Prostate gland (tissue), 2 donors: ENCODE data around the gene LMBRD1. TPM values are rescaled to one million over a fixed set of nuclear protein-coding genes. Genes with fewer than 3 reads are reported as not detected.

Source experiments
- DNase-seq: peaks from one replicate; pipeline ENCODE4 v3.0.0-alpha.2; 2019; ENCODE audit warnings: low spot score
- H3K27ac ChIP-seq, 2 donors: fragments of 200-600 bp; sonication (generic); 2 replicates each; pipeline ENCODE4 v1.5.1; 2017 to 2019
- H3K27me3 ChIP-seq: fragments of 200-600 bp; sonication (generic); replicated peaks from 2 replicates; pipeline ENCODE4 v1.5.1; 2019; ENCODE audit not compliant: insufficient read depth
- H3K36me3 ChIP-seq, 2 donors: fragments of 200-600 bp; sonication (generic); 1 replicate in 1 of 2; 2 replicates in 1 of 2; pipeline versions ENCODE4 v1.5.1 to v1.8.1; 2017 to 2019
- H3K4me1 ChIP-seq: fragments of 200-600 bp; sonication (generic); replicated peaks from 2 replicates; pipeline ENCODE4 v1.5.1; 2019
- H3K4me3 ChIP-seq, 2 donors: fragments of 200-600 bp; sonication (generic); 2 replicates each; pipeline ENCODE4 v1.5.1; 2017 to 2019
- H3K9me3 ChIP-seq: fragments of 200-600 bp; sonication (generic); 2 replicates; pipeline ENCODE4 v1.5.1; 2017
- POLR2A ChIP-seq: fragments of 450-650 bp; IDR thresholded peaks from one replicate; pipeline ENCODE4 v1.6.1; 2016; ENCODE audit warnings: antibody characterized with exemption, mild to moderate bottlenecking
- POLR2AphosphoS5 ChIP-seq: sonication (generic); formaldehyde crosslinking; IDR thresholded peaks from one replicate; pipeline ENCODE4 v1.6.1; 2017; ENCODE audit warnings: antibody characterized with exemption
- WGBS: methylation state at CpG from one replicate; pipeline ENCODE4 v1.1.5; 2018; 5-methylcytosine and 5-hydroxymethylcytosine counted together
- intact Hi-C: fragments of 100-400 bp; cut with DNase I; formaldehyde crosslinking; loops from one replicate; pipeline ENCODE4 v1.14.2; 2022
- total RNA-seq, 2 donors: library from RNA; depleted of rRNA; stranded (reverse); fragments of >200 nt; gene quantifications; one replicate each; pipeline ENCODE4 v1.1.0, GENCODE V29; 2016
- TF ChIP-seq, protein P1 (sequence below), 4 experiments: fragments of 200-600 bp in 2 of 4; fragments of 450-650 bp in 2 of 4; sonication (generic) in 2 of 4; IDR thresholded peaks; 1 replicate in 3 of 4; 2 replicates in 1 of 4; pipeline ENCODE4 v1.5.1; 2016 to 2019; ENCODE audit warnings: antibody characterized with exemption in 4 of 4, mild to moderate bottlenecking in 2 of 4, moderate library complexity in 2 of 4

The LMBRD1 gene
- total RNA-seq, 2 donors from 2014 or later, result 53.5 to 63.1 TPM

GRCh38 chr6:69820018-69820417 lies 23.2 kb upstream of the LMBRD1 start:
- DNase-seq, result no peak
- TF ChIP-seq POLR2A (no peak), POLR2AphosphoS5 (no peak)
- TF ChIP-seq, protein P1, sequence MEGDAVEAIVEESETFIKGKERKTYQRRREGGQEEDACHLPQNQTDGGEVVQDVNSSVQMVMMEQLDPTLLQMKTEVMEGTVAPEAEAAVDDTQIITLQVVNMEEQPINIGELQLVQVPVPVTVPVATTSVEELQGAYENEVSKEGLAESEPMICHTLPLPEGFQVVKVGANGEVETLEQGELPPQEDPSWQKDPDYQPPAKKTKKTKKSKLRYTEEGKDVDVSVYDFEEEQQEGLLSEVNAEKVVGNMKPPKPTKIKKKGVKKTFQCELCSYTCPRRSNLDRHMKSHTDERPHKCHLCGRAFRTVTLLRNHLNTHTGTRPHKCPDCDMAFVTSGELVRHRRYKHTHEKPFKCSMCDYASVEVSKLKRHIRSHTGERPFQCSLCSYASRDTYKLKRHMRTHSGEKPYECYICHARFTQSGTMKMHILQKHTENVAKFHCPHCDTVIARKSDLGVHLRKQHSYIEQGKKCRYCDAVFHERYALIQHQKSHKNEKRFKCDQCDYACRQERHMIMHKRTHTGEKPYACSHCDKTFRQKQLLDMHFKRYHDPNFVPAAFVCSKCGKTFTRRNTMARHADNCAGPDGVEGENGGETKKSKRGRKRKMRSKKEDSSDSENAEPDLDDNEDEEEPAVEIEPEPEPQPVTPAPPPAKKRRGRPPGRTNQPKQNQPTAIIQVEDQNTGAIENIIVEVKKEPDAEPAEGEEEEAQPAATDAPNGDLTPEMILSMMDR (IDR thresholded peaks at IDR 0.05), result no peak
- Histone ChIP-seq H3K4me1 (no peaks in the 10 kb centered on the region), H3K27ac (no peak overlapping the region), H3K27me3 (no peaks in the 10 kb centered on the region), H3K9me3 (no peaks in the 10 kb centered on the region), H3K4me3 (no peak overlapping the region), H3K36me3 (no peaks in the 10 kb centered on the region)
- intact Hi-C loops, result no loop called here
- WGBS, result 100% methylated on average over 1 of the region's 1 CpG

GRCh38 chr6:69819138-69819537 lies 22.3 kb upstream of the LMBRD1 start:
- H3K27ac ChIP-seq, result no peak overlapping the region
- 97% methylated on average over 4 of the region's 4 CpGs for WGBS
- no peaks in the 10 kb centered on the region for H3K4me1 ChIP-seq
- no peaks in the 10 kb centered on the region for H3K9me3 ChIP-seq
- H3K27me3 ChIP-seq, result no peaks in the 10 kb centered on the region
- H3K36me3 ChIP-seq, result no peaks in the 10 kb centered on the region
- intact Hi-C loops, result no loop called here
- no peak for TF ChIP-seq POLR2A
- no peak for TF ChIP-seq POLR2AphosphoS5
- TF ChIP-seq, protein P1 (IDR thresholded peaks at IDR 0.05), result no peak
- DNase-seq, result no peak
- no peak overlapping the region for H3K4me3 ChIP-seq

DNA sequence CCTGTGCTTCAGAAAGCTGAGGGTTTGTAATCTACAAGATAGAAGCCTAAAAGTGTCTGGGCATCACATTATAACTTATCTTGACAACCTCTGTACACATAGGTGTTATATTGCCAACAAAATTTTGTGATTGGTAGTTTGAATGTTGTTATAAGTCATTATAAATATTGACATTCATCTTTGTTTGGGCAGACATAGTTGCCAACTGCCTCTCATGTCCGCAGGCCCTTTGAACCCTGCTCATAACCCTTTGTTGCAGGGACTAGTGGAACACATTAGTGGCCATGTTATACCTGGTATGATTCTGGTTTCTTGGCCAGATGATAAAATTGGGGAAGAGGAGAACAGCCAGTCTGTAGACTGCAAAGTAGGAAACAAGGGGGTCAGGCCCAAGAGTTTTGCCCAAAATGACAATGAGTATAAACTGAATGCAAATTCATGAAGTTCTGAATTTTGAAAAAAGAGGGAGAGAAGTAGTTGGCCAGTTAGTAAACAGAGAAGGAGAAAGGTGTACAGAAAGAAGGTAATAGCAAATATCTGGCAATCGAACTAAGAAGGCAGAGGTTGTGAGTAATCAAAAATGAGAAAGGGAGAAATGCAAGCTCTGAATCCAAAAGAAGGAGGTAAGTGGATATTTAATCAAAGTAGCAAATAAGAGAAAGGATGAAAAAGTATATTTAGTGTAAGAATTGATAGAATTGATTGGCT lies 21.6 kb upstream of the LMBRD1 start:
- no peaks in the 10 kb centered on the region for H3K4me1 ChIP-seq
- WGBS, result 88% methylated on average over 2 of the region's 2 CpGs
- no peak overlapping the region for H3K27ac ChIP-seq
- no peak for TF ChIP-seq POLR2A
- TF ChIP-seq POLR2AphosphoS5, result no peak
- TF ChIP-seq, protein P1 (IDR thresholded peaks at IDR 0.05), result no peak
- H3K9me3 ChIP-seq, result no peaks in the 10 kb centered on the region
- no peaks in the 10 kb centered on the region for H3K36me3 ChIP-seq
- intact Hi-C loops, result no loop called here
- DNase-seq, result no peak
- no peaks in the 10 kb centered on the region for H3K27me3 ChIP-seq
- H3K4me3 ChIP-seq, result no peak overlapping the region

DNA sequence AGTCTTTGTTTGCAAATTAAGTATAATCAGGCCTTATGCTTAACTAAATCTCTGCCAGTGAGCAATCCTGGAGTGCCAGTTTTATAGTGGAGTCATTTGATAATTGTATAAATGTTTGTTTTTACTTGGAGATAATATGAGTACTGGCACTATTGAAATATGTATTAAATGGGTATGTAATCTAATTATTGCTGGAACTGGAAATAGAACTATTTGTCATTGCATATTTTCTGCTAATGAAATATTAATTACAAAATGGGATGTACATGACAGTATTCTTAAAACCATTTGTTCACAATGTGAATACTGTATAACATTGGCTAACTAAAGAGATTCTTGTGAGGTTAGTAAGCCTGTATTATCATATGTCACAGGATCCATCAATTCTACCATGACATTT lies 20.5 kb upstream of the LMBRD1 start:
- Histone ChIP-seq H3K27me3 (no peaks in the 10 kb centered on the region), H3K27ac (no peak overlapping the region), H3K4me3 (no peak overlapping the region), H3K4me1 (no peaks in the 10 kb centered on the region), H3K36me3 (no peaks in the 10 kb centered on the region), H3K9me3 (no peaks in the 10 kb centered on the region)
- intact Hi-C loops, result no loop called here
- no peak for TF ChIP-seq POLR2AphosphoS5
- TF ChIP-seq, protein P1 (IDR thresholded peaks at IDR 0.05), result no peak
- no peak for TF ChIP-seq POLR2A
- no peak for DNase-seq

- Histone ChIP-seq H3K27ac (no peak overlapping the region), H3K36me3 (no peaks in the 10 kb centered on the region), H3K4me1 (no peaks in the 10 kb centered on the region), H3K9me3 (no peaks in the 10 kb centered on the region), H3K4me3 (no peak overlapping the region), H3K27me3 (no peaks in the 10 kb centered on the region)
- intact Hi-C loops, result no loop called here
- WGBS, result 84% methylated on average over 3 of the region's 3 CpGs
- TF ChIP-seq, protein P1 (IDR thresholded peaks at IDR 0.05), result no peak
- TF ChIP-seq POLR2AphosphoS5, result no peak
- TF ChIP-seq POLR2A, result no peak
- no peak for DNase-seq
Observed at GRCh38 chr6:69816569-69816968, 19.8 kb upstream of the LMBRD1 start.
